Measurements from ENCODE around the gene NES.
A peak's percentile ranks its signal among the peaks of the same experiment; 100 is the strongest.

The NES gene

DNA sequence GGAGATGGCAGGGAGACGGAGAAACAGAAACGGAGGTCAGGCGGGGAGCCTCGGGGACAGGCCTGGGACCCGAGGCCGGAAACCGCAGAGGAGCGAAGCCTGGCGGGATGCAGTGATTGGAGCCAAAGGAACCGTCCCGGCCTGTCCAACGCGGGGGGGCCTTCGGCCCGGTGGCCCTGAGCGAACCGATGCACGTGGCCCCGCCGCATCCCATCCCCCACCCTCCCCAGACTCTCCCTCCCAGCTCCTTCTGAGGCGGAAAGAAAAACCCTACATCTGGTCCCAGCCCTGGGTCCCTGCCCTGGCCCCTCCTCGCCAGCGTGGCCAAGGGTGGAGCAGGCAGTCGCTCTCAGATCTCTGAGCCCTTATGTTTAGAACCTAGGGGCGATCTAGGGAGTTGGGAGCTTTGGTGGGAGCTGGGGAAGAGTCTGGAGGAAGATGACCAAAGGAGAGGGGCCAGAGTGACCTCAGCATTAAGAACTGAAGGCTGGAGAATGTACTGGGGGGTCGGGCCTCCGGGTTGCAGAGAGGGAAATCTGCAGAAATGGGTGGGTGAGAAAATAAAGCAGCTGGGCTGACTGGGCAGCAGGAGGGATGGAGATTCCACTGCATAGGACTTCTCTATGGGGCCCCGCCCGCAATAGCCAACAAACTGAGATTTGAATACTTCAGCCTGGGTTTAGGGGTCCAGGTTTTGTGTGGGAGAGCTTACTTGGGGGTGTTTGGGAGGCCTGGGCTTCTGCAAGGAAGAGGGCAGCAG is 29.6 kb upstream of the NES start:
- H3K27ac Mint-ChIP-seq = peak overlapping the region; percentile 55
- peaks cover 21% of the 10 kb centered on the region for H3K27me3 Mint-ChIP-seq
- no peaks in the 10 kb centered on the region for H3K36me3 Mint-ChIP-seq (ENCODE audit: low read depth)
- H3K4me3 Mint-ChIP-seq = peak overlapping the region; percentile 78
- no peaks in the 10 kb centered on the region for H3K9me3 Mint-ChIP-seq
- peaks cover 27% of the 10 kb centered on the region for H3K4me1 Mint-ChIP-seq (ENCODE audit: low read depth)

DNA sequence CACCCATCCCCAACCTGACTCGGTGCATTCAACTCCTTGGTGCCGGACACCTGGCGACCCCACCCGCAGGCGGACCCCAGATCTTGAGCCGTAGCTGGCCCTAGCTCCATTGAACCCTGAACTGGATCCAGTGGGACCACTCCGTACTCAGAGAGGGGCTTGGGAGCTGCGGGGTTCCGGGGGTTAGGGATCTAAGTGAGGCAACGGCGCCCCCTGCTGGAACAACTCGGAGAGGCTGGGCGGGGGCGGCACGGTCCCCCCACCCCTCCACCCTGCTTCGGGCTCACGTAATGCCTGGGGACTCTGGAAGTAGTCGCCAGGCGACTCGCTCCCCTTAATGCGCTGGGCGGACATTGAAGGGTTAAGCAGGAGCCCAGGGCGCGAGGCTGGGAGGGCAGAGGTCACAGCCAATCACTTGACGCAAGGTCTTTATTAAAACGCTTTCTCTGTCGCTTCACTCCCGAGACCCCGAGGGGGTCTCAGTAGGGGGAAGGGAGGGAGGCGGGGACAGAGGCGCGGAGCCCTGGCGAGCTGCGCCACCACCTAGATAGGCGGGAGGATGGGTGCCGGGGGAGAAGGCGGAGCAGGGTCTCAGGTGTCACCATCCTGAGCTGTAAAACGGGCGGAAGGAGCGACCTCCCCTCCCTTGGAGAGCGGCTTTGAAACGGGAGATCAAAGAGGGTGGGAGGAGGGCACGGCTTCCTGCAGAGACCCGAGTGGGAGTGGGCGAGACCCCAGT is 28.9 kb upstream of the NES start:
- Mint-ChIP-seq H3K4me3 (peak overlapping the region; percentile 78), H3K9me3 (no peaks in the 10 kb centered on the region), H3K36me3 (ENCODE audit: low read depth) (no peaks in the 10 kb centered on the region), H3K4me1 (ENCODE audit: low read depth) (peaks cover 27% of the 10 kb centered on the region), H3K27me3 (peaks cover 26% of the 10 kb centered on the region), H3K27ac (peak overlapping the region; percentile 55)

DNA sequence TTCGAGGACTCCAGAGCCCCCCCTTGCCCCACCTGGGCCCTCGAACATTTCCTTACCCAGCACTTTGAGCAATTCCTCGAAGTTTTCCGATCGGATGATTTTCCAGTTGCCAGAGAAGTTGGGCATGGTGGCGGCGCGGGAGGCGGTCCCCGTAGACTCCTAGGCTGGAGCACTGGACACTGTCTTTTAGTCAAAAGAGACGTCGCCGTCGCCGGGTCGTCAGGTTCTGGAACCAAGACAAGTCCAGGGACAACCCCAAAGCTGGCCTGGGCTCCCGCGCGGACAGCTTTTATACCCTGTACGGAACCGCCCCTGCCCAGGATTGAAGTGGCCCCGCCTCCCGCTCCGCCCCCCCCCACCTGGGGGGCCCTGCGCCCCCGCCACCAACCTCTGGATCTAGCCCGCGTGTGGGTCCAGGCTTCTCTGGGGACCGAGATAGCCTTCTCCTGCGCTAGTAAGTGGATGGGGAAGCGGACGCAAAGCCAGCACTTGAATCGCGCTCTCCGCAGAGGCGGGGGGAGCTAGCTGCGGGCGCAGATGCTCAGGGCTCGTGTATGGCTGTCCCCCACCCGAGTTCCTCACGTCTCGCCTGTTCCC is 28.2 kb upstream of the NES start, which contains the start of gene CRABP2:
TSS of gene CRABP2 (minus strand) at position 263 of the 597 bp plus-strand sequence. CDS start at position 126, 137 bp downstream.
- Mint-ChIP-seq H3K4me3 (peak within 1 kb of the TSS; percentile 78), H3K9me3 (no peaks in the 10 kb centered on the region), H3K27ac (peak within 1 kb of the TSS; percentile 55), H3K4me1 (ENCODE audit: low read depth) (peaks cover 27% of the 10 kb centered on the region), H3K27me3 (peaks cover 29% of the 10 kb centered on the region), H3K36me3 (ENCODE audit: low read depth) (no peaks in the 10 kb centered on the region)

- no peaks in the 10 kb centered on the region for H3K9me3 Mint-ChIP-seq
- no peaks in the 10 kb centered on the region for H3K36me3 Mint-ChIP-seq (ENCODE audit: low read depth)
- no peak overlapping the region for H3K27ac Mint-ChIP-seq
- peaks cover 29% of the 10 kb centered on the region for H3K27me3 Mint-ChIP-seq
- peaks cover 27% of the 10 kb centered on the region for H3K4me1 Mint-ChIP-seq (ENCODE audit: low read depth)
- H3K4me3 Mint-ChIP-seq = peak overlapping the region; percentile 20
These were observed 27.7 kb upstream of the NES start for GRCh38 chr1:156704930-156705320.

DNA sequence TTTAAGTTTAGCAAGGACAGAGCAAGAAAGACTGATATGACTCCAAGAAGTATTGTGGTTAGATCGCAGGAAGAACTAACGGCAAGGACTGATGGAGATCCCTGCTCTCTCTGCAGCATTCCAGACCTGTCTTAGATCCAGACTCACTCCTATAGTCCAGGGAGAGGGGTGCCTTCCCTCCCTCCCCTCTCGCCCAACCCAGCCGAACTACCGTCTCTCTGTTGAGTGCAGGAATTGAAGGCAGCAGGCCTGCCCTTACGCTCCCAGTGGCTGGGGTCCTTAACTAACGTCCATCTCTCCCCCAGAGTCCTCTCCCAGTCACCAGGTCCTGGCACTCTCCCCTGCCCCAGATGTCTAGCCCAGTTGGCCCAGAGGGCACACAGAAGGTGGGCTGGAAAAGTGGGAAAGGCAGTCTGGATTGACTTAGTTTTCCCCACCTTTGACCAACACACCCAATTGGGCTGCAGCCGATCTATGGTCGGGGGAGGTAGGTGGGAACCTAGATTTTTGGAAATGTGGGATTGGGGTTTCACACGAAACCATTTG is 27.0 kb upstream of the NES start:
- no peak overlapping the region for H3K4me3 Mint-ChIP-seq
- H3K27ac Mint-ChIP-seq = no peak overlapping the region
- peaks cover 27% of the 10 kb centered on the region for H3K4me1 Mint-ChIP-seq (ENCODE audit: low read depth)
- no peaks in the 10 kb centered on the region for H3K9me3 Mint-ChIP-seq
- H3K27me3 Mint-ChIP-seq = peaks cover 29% of the 10 kb centered on the region
- H3K36me3 Mint-ChIP-seq (ENCODE audit: low read depth) = no peaks in the 10 kb centered on the region

DNA sequence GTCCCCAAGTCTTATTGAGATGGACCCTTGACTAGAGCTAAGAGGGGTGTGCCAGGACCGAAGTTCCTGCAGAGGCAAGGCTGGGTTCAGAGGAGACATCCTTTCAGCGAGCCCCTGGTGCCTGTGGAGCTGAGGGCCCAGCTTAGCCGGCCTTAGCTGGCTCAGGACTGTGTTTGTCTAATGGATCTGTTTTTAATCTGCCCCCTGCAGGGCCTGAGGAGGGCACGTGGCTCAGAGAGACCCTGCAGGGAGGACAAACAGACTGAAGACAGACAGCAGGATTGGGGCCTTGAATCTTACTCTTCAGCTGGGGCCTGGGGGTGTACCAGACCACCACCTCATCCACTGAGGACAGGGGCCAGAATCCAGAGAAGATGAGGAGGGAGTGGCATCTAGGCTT is 26.5 kb upstream of the NES start:
- Mint-ChIP-seq H3K27me3 (peaks cover 32% of the 10 kb centered on the region), H3K4me3 (no peak overlapping the region), H3K4me1 (ENCODE audit: low read depth) (peaks cover 27% of the 10 kb centered on the region), H3K9me3 (no peaks in the 10 kb centered on the region), H3K27ac (no peak overlapping the region), H3K36me3 (ENCODE audit: low read depth) (no peaks in the 10 kb centered on the region)

- Mint-ChIP-seq H3K9me3 (no peaks in the 10 kb centered on the region), H3K4me3 (no peak overlapping the region), H3K27ac (no peak overlapping the region), H3K27me3 (peaks cover 32% of the 10 kb centered on the region), H3K36me3 (ENCODE audit: low read depth) (no peaks in the 10 kb centered on the region), H3K4me1 (ENCODE audit: low read depth) (peaks cover 27% of the 10 kb centered on the region)
These were observed 26.1 kb upstream of the NES start for GRCh38 chr1:156703336-156703735.

- Mint-ChIP-seq H3K27me3 (peaks cover 38% of the 10 kb centered on the region), H3K36me3 (ENCODE audit: low read depth) (no peaks in the 10 kb centered on the region), H3K27ac (no peak overlapping the region), H3K4me1 (ENCODE audit: low read depth) (peaks cover 14% of the 10 kb centered on the region), H3K9me3 (no peaks in the 10 kb centered on the region), H3K4me3 (no peak overlapping the region)
These were observed 23.7 kb upstream of the NES start for GRCh38 chr1:156700736-156701531.

- no peaks in the 10 kb centered on the region for H3K9me3 Mint-ChIP-seq
- peaks cover 37% of the 10 kb centered on the region for H3K27me3 Mint-ChIP-seq
- no peak overlapping the region for H3K27ac Mint-ChIP-seq
- H3K36me3 Mint-ChIP-seq (ENCODE audit: low read depth) = no peaks in the 10 kb centered on the region
- no peak overlapping the region for H3K4me3 Mint-ChIP-seq
- no peaks in the 10 kb centered on the region for H3K4me1 Mint-ChIP-seq (ENCODE audit: low read depth)
These were observed 21.8 kb upstream of the NES start for GRCh38 chr1:156698995-156699394.

- no peaks in the 10 kb centered on the region for H3K36me3 Mint-ChIP-seq (ENCODE audit: low read depth)
These were observed 20.3 kb upstream of the NES start for GRCh38 chr1:156697481-156697880.

GRCh38 chr1:156696755-156697154 is 19.5 kb upstream of the NES start:
- H3K9me3 Mint-ChIP-seq = no peaks in the 10 kb centered on the region
- peaks cover 48% of the 10 kb centered on the region for H3K27me3 Mint-ChIP-seq
- peaks cover 10% of the 10 kb centered on the region for H3K4me1 Mint-ChIP-seq (ENCODE audit: low read depth)
- no peak overlapping the region for H3K4me3 Mint-ChIP-seq
- no peak overlapping the region for H3K27ac Mint-ChIP-seq
- H3K36me3 Mint-ChIP-seq (ENCODE audit: low read depth) = no peaks in the 10 kb centered on the region

More at GRCh38 chr1:156697481-156697880, 20.3 kb upstream of the NES start:
- peaks cover 40% of the 10 kb centered on the region for H3K27me3 Mint-ChIP-seq
- no peak overlapping the region for H3K4me3 Mint-ChIP-seq
- peaks cover 5% of the 10 kb centered on the region for H3K4me1 Mint-ChIP-seq (ENCODE audit: low read depth)
- H3K9me3 Mint-ChIP-seq = no peaks in the 10 kb centered on the region
- H3K27ac Mint-ChIP-seq = no peak overlapping the region

DNA sequence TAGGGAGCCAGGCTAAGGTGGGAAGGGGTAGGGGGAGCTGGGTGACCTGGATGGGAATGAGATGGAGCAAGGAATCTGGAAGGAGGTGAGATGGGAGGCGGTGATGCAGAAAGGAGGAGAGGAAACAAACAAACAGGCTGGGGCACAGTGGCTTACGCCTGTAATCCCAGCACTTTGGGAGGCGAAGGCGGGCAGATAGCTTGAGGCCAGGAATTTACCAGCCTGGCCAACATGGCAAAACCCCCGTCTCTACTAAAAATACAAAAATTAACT is 17.4 kb upstream of the NES start:
- H3K36me3 Mint-ChIP-seq (ENCODE audit: low read depth) = no peaks in the 10 kb centered on the region
- no peaks in the 10 kb centered on the region for H3K9me3 Mint-ChIP-seq
- no peak overlapping the region for H3K4me3 Mint-ChIP-seq
- no peak overlapping the region for H3K27ac Mint-ChIP-seq
- peaks cover 14% of the 10 kb centered on the region for H3K4me1 Mint-ChIP-seq (ENCODE audit: low read depth)
- H3K27me3 Mint-ChIP-seq = peaks cover 56% of the 10 kb centered on the region

- H3K27me3 Mint-ChIP-seq = peaks cover 61% of the 10 kb centered on the region
- no peak overlapping the region for H3K4me3 Mint-ChIP-seq
- no peaks in the 10 kb centered on the region for H3K9me3 Mint-ChIP-seq
- no peaks in the 10 kb centered on the region for H3K36me3 Mint-ChIP-seq (ENCODE audit: low read depth)
- no peak overlapping the region for H3K27ac Mint-ChIP-seq
- H3K4me1 Mint-ChIP-seq (ENCODE audit: low read depth) = peaks cover 17% of the 10 kb centered on the region
These were observed 16.9 kb upstream of the NES start for GRCh38 chr1:156693848-156694689.

Measured in stimulated activated naive CD8-positive, alpha-beta T cell treated with anti-CD3 and anti-CD28 coated beads, Interleukin-15, Interleukin-2, amounts not matched to agents 100 ng/mL and 50 ng/mL, for 24 hours (primary cell).